Mucosa of stomach (tissue), 1 donor: Measurements from ENCODE around the gene ATP5F1D.
A peak's percentile ranks its signal among the peaks of the same experiment; 100 is the strongest.

Experiments used
- H3K27me3 ChIP-seq: one replicate; pipeline ENCODE4 v1.7.0; 2013; ENCODE audit warnings: mild to moderate bottlenecking, low read length; ENCODE audit not compliant: control insufficient read depth, insufficient read depth
- H3K36me3 ChIP-seq: one replicate; pipeline ENCODE4 v1.7.0; 2013; ENCODE audit warnings: low read length; ENCODE audit not compliant: control insufficient read depth, insufficient read depth
- H3K4me1 ChIP-seq: one replicate; pipeline ENCODE4 v1.7.0; 2013; ENCODE audit warnings: mild to moderate bottlenecking, low read length; ENCODE audit not compliant: control insufficient read depth, insufficient read depth
- H3K4me3 ChIP-seq: one replicate; pipeline ENCODE4 v1.7.0; 2013; ENCODE audit warnings: low read length
- H3K9ac ChIP-seq: one replicate; pipeline ENCODE4 v1.7.0; 2013; ENCODE audit warnings: mild to moderate bottlenecking, low read length, moderate library complexity
- H3K9me3 ChIP-seq: one replicate; pipeline ENCODE4 v1.7.0; 2013; ENCODE audit warnings: mild to moderate bottlenecking, low read length, moderate library complexity; ENCODE audit not compliant: control insufficient read depth
- donor health status: Pancreatic carcinoma.

The ATP5F1D gene

GRCh38 chr19:1214299-1214861, 27.2 kb upstream of the ATP5F1D start:
- no peaks in the 10 kb centered on the region for H3K36me3 ChIP-seq
- H3K27me3 ChIP-seq: no peaks in the 10 kb centered on the region
- no peaks in the 10 kb centered on the region for H3K9me3 ChIP-seq
- H3K4me3 ChIP-seq: no peak overlapping the region
- H3K4me1 ChIP-seq: peaks cover 53% of the 10 kb centered on the region
- H3K9ac ChIP-seq: peak overlapping the region; percentile 47

- Histone ChIP-seq H3K4me3 (no peak overlapping the region), H3K9ac (peak overlapping the region; percentile 47)
These were observed 26.5 kb upstream of the ATP5F1D start for GRCh38 chr19:1214862-1215731.

GRCh38 chr19:1216756-1217155, 24.8 kb upstream of the ATP5F1D start:
- Histone ChIP-seq H3K4me1 (peaks cover 36% of the 10 kb centered on the region), H3K9me3 (no peaks in the 10 kb centered on the region), H3K27me3 (no peaks in the 10 kb centered on the region), H3K9ac (no peak overlapping the region), H3K36me3 (no peaks in the 10 kb centered on the region), H3K4me3 (no peak overlapping the region)

More at GRCh38 chr19:1214862-1215731, 26.5 kb upstream of the ATP5F1D start:
- H3K9me3 ChIP-seq: no peaks in the 10 kb centered on the region
- peaks cover 46% of the 10 kb centered on the region for H3K4me1 ChIP-seq
- H3K36me3 ChIP-seq: no peaks in the 10 kb centered on the region
- H3K27me3 ChIP-seq: no peaks in the 10 kb centered on the region

GRCh38 chr19:1217366-1217765, 24.2 kb upstream of the ATP5F1D start:
- Histone ChIP-seq H3K4me1 (peaks cover 34% of the 10 kb centered on the region), H3K27me3 (no peaks in the 10 kb centered on the region), H3K36me3 (no peaks in the 10 kb centered on the region), H3K9ac (no peak overlapping the region), H3K9me3 (no peaks in the 10 kb centered on the region), H3K4me3 (no peak overlapping the region)

DNA sequence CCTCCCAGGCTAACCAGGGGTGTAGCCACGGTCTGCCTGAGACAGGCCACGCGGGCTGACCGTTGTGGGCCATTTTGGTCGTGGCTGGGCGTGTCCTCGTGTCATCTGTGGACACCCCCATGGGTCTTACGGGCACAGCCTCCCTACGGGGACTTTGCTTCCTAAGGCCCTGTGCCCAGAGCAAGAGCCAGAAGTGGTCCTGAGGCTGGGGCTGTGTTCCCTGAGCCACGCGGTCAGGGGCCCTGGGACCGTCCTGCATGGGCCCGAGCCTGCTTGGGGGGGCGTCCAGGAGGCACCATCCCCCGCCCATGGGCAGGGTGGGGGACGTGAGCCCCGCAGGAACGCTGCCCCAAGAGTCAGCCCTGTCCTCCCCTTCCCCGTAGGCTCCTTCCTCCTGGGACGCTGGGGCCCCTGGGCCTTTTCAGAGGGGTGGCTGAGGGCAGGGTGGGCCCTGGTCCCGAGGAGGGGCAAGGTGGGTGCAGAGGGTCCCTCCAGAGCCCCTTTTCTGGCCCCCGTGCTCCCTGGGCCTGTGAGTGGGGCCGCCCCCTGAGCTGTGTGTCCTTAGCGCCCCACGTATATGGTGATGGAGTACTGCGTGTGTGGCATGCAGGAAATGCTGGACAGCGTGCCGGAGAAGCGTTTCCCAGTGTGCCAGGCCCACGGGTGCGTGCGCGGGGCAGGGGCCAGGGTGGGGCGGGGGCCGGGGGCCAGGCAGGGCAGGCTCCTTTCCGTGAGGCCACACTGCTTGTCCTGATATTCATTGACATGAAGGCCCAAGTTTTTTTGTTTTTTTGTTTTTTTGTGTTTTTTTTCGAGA, 22.6 kb upstream of the ATP5F1D start:
- peaks cover 7% of the 10 kb centered on the region for H3K36me3 ChIP-seq
- no peaks in the 10 kb centered on the region for H3K27me3 ChIP-seq
- no peak overlapping the region for H3K9ac ChIP-seq
- H3K4me3 ChIP-seq: no peak overlapping the region
- peaks cover 26% of the 10 kb centered on the region for H3K4me1 ChIP-seq
- no peaks in the 10 kb centered on the region for H3K9me3 ChIP-seq

DNA sequence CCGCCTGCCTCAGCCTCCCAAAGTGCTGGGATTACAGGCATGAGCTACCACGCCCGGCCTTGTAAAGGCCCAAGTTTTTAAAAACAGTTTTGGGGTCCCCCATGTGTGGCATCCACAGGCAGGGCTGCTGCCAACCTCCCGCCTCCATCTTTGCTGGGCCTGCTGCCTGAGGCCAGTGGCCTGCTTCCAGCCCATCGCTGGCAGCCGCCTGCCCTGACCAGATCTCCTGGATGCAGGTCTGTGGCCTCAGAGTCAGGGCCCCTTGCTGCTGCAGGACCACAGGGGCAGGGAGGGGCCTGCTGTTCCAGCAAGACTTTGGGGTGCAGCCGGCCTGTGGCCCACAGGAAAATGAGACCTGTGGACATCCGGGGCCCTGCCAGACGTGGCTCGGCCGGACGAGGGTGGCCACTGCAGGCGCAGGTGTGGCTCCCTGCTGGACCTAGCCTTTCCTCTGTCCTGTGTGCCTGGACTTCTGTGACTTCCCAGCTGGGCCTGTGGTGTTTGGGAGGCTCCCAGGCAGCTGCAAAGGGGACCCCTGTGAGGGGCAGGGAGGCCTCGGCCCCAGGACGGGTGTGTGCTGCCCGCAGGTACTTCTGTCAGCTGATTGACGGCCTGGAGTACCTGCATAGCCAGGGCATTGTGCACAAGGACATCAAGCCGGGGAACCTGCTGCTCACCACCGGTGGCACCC, 21.6 kb upstream of the ATP5F1D start:
- H3K36me3 ChIP-seq: peaks cover 7% of the 10 kb centered on the region
- H3K9me3 ChIP-seq: no peaks in the 10 kb centered on the region
- H3K27me3 ChIP-seq: no peaks in the 10 kb centered on the region
- H3K4me1 ChIP-seq: peaks cover 17% of the 10 kb centered on the region
- H3K4me3 ChIP-seq: no peak overlapping the region
- no peak overlapping the region for H3K9ac ChIP-seq

GRCh38 chr19:1220477-1220930, 21.0 kb upstream of the ATP5F1D start:
- H3K4me3 ChIP-seq: no peak overlapping the region
- peaks cover 7% of the 10 kb centered on the region for H3K36me3 ChIP-seq
- no peaks in the 10 kb centered on the region for H3K27me3 ChIP-seq
- no peaks in the 10 kb centered on the region for H3K9me3 ChIP-seq
- peaks cover 11% of the 10 kb centered on the region for H3K4me1 ChIP-seq
- H3K9ac ChIP-seq: no peak overlapping the region

DNA sequence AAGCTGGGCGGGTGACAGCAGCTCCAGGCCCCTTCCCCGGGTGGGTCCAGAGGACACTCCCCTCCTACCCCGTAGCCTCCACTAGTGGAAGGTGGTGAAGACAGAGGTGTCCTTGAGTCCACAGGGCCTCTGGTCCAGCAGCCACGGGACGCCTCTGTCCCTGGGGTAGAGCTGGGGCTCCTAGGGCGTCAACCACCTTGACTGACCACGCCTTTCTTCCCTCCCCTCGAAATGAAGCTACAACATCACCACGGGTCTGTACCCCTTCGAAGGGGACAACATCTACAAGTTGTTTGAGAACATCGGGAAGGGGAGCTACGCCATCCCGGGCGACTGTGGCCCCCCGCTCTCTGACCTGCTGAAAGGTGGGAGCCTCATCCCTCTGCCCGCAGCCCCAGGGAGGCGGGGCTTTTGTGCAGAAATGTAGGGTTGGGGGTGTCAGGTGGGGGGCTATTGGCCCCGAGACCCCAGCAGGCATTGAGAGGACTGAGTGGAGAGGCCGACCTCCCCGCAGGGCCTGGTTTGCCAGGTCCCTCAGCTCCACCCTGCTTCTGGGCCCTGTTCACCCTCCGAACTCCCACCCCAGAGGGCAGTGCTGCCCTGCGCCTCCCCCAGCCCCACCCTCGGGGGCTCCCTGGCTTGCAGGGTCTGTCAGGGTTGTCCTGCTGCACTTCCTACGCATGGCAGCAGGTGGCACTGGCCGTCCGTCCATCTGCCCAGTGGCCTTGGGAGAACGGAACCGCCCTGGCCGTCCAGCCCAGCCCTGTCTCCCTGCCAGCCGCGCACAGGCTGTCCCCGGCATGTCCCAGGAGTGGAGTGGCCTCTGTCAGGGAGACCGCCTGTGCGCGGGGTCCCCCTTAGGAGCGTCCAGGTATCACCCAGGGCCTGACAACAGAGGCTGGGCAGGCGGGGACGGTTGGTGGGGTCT, 20.3 kb upstream of the ATP5F1D start:
- no peak overlapping the region for H3K4me3 ChIP-seq
- H3K36me3 ChIP-seq: peaks cover 7% of the 10 kb centered on the region
- H3K9me3 ChIP-seq: no peaks in the 10 kb centered on the region
- H3K27me3 ChIP-seq: no peaks in the 10 kb centered on the region
- H3K4me1 ChIP-seq: peaks cover 11% of the 10 kb centered on the region
- H3K9ac ChIP-seq: no peak overlapping the region

- Histone ChIP-seq H3K4me1 (peaks cover 8% of the 10 kb centered on the region), H3K9me3 (no peaks in the 10 kb centered on the region), H3K4me3 (no peak overlapping the region), H3K9ac (no peak overlapping the region), H3K36me3 (peaks cover 7% of the 10 kb centered on the region), H3K27me3 (no peaks in the 10 kb centered on the region)
These were observed 19.7 kb upstream of the ATP5F1D start for GRCh38 chr19:1221904-1222255.

- Histone ChIP-seq H3K9ac (no peak overlapping the region), H3K9me3 (no peaks in the 10 kb centered on the region), H3K36me3 (peaks cover 7% of the 10 kb centered on the region), H3K4me3 (no peak overlapping the region), H3K27me3 (no peaks in the 10 kb centered on the region), H3K4me1 (peaks cover 3% of the 10 kb centered on the region)
These were observed 19.2 kb upstream of the ATP5F1D start for GRCh38 chr19:1222394-1222793.
